LoVo (cell line): ENCODE results near the gene STAC.
"Not testable (repeated sequence)": the region's sequence is repeated elsewhere in the genome, so short reads cannot be mapped to it uniquely, and the experiment has no call there.

Experiments used
- DNase-seq: peaks from one replicate; pipeline ENCODE4 v3.0.0-alpha.2; 2016; ENCODE audit warnings: low spot score

The STAC gene

GRCh38 chr3:36520241-36521006 lies 140.1 kb downstream of the STAC start:
- no peak for DNase-seq

- DNase-seq = no peak
Measured at GRCh38 chr3:36521007-36521379, 140.7 kb downstream of the STAC start.

GRCh38 chr3:36524560-36524959 lies 144.3 kb downstream of the STAC start:
- no peak for DNase-seq

- no peak for DNase-seq
Measured at GRCh38 chr3:36525115-36525801, 145.0 kb downstream of the STAC start.

GRCh38 chr3:36538136-36538749 lies 157.9 kb downstream of the STAC start:
- DNase-seq = no peak

GRCh38 chr3:36540888-36541518 lies 160.7 kb downstream of the STAC start:
- DNase-seq = peak; percentile 16

- no peak for DNase-seq
Measured at GRCh38 chr3:36542186-36542585, 161.9 kb downstream of the STAC start.

- no peak for DNase-seq
Measured at GRCh38 chr3:36543276-36543997, 163.1 kb downstream of the STAC start.

GRCh38 chr3:36546226-36546625 lies 165.9 kb downstream of the STAC start:
- no peak for DNase-seq

GRCh38 chr3:36548712-36549111 lies 168.4 kb downstream of the STAC start:
- DNase-seq = no peak

- no peak for DNase-seq
Measured at GRCh38 chr3:36557021-36557707, 176.9 kb downstream of the STAC start.

- no peak for DNase-seq
Measured at GRCh38 chr3:36557708-36558421, 177.6 kb downstream of the STAC start.

GRCh38 chr3:36558961-36559360 lies 178.7 kb downstream of the STAC start:
- no peak for DNase-seq

GRCh38 chr3:36560685-36561084 lies 180.4 kb downstream of the STAC start:
- DNase-seq = no peak

- DNase-seq = no peak
Measured at GRCh38 chr3:36561601-36562000, 181.3 kb downstream of the STAC start.

GRCh38 chr3:36562945-36563344 lies 182.6 kb downstream of the STAC start:
- no peak for DNase-seq

- DNase-seq = no peak
Measured at GRCh38 chr3:36575241-36575640, 194.9 kb downstream of the STAC start.

- DNase-seq = not testable (repeated sequence)
Measured at GRCh38 chr3:36578418-36578817, 198.1 kb downstream of the STAC start.

- no peak for DNase-seq
Measured at GRCh38 chr3:36579746-36580145, 199.4 kb downstream of the STAC start.

- no peak for DNase-seq
Measured at GRCh38 chr3:36580716-36581115, 200.4 kb downstream of the STAC start.

GRCh38 chr3:36591959-36592358 lies 211.7 kb downstream of the STAC start:
- DNase-seq = no peak
